Measurements from ENCODE around the gene COPS3. TPM values are rescaled to one million over a fixed set of nuclear protein-coding genes. Genes with fewer than 3 reads are reported as not detected.

Gene COPS3
- total RNA-seq, 6 donors from 2014 or later: 22.2 to 58.1 (median 43.1) TPM

DNA sequence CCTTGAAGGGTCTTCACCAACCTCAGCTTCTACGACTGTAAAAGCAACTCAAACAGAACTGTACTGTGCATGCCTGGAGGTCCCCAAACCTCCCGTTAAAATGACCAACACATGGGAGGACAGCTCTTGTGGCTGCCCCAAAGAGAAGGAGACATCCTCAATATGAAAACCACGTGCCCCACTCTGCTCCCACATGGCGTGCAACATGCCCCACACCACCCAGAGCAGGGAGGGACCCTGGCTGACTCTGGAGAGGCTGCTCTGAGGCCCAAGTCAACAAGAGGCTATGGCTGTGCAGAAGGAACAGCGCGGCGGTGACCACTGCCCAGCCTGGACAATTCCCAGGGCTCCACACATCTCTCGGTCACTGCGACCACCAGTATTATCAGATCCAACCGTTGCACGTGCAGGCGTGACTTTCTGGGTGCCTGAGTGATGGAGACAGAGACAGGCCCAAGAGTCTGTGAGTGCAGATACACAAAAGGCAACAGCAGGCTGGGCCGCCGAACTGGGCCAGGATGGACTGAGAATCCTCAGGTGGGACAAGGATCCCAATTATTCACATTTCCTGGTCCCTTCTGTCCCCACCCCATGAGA is 76.3 kb downstream of the COPS3 start:
- 76 to 83% methylated on average over 13 to 14 of the region's 14 CpGs for WGBS, 2 donors
- ATAC-seq (ENCODE audit: low FRiP score in 2 of 2): no peak
- TF ChIP-seq, protein P1, sequence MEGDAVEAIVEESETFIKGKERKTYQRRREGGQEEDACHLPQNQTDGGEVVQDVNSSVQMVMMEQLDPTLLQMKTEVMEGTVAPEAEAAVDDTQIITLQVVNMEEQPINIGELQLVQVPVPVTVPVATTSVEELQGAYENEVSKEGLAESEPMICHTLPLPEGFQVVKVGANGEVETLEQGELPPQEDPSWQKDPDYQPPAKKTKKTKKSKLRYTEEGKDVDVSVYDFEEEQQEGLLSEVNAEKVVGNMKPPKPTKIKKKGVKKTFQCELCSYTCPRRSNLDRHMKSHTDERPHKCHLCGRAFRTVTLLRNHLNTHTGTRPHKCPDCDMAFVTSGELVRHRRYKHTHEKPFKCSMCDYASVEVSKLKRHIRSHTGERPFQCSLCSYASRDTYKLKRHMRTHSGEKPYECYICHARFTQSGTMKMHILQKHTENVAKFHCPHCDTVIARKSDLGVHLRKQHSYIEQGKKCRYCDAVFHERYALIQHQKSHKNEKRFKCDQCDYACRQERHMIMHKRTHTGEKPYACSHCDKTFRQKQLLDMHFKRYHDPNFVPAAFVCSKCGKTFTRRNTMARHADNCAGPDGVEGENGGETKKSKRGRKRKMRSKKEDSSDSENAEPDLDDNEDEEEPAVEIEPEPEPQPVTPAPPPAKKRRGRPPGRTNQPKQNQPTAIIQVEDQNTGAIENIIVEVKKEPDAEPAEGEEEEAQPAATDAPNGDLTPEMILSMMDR (IDR thresholded peaks at IDR 0.05): no peak
- no peak for TF ChIP-seq POLR2A (IDR thresholded peaks at IDR 0.05)
- TF ChIP-seq EP300 (IDR thresholded peaks at IDR 0.05): no peak
- no peak for TF ChIP-seq POLR2AphosphoS5 (IDR thresholded peaks at IDR 0.05)
- peak overlapping the region in 3 of 4 donors; percentile 43 to 66 (median 64) for H3K4me3 ChIP-seq
- H3K9me3 ChIP-seq: no peaks in the 10 kb centered on the region
- no peaks in the 10 kb centered on the region for H3K27me3 ChIP-seq
- H3K27ac ChIP-seq: peak overlapping the region in 1 of 4 donors; percentile 81
- H3K36me3 ChIP-seq: peaks cover 0 to 5% (median 2%) of the 10 kb centered on the region in 4 donors
- H3K4me1 ChIP-seq: peaks cover 30 to 38% (median 32%) of the 10 kb centered on the region in 4 donors
- no peak for DNase-seq

DNA sequence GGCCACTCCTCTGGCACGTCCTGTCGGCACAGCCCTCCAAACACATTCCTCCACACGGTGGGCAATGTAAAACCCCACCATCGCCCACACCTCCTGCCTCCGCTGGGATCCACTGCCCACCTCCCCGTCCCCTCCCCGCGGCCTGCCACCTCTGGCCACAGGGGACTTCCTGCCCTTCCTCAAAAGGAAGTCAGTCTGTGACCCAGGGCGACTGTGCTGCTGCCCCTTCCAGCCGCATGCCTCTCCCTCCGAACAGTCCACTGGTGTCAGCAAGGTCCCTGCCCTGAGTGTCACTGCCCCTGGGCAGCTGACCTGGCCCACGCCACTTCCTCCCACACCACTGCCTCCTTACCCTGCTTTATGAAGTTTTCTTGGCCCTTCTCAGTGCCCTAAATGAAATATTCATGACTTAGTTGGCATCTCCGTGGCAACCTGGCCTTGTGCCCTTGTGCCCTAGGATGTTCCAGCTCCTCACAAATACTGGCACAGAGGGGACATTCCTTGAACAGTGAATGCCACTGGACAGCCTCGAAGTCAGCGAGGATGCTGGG is 76.9 kb downstream of the COPS3 start:
- no peak for ATAC-seq (ENCODE audit: low FRiP score in 2 of 2)
- H3K9me3 ChIP-seq: no peaks in the 10 kb centered on the region
- no peak overlapping the region for H3K27ac ChIP-seq
- TF ChIP-seq EP300 (IDR thresholded peaks at IDR 0.05) (no peak), POLR2AphosphoS5 (IDR thresholded peaks at IDR 0.05) (no peak), POLR2A (IDR thresholded peaks at IDR 0.05) (no peak)
- TF ChIP-seq, protein P1 (IDR thresholded peaks at IDR 0.05): no peak
- H3K36me3 ChIP-seq: peaks cover 0 to 5% (median 2%) of the 10 kb centered on the region in 4 donors
- DNase-seq: no peak
- H3K4me3 ChIP-seq: no peak overlapping the region
- 64 to 81% methylated on average over 13 to 15 of the region's 15 CpGs for WGBS, 2 donors
- H3K27me3 ChIP-seq: no peaks in the 10 kb centered on the region
- peaks cover 30 to 38% (median 32%) of the 10 kb centered on the region in 4 donors for H3K4me1 ChIP-seq

DNA sequence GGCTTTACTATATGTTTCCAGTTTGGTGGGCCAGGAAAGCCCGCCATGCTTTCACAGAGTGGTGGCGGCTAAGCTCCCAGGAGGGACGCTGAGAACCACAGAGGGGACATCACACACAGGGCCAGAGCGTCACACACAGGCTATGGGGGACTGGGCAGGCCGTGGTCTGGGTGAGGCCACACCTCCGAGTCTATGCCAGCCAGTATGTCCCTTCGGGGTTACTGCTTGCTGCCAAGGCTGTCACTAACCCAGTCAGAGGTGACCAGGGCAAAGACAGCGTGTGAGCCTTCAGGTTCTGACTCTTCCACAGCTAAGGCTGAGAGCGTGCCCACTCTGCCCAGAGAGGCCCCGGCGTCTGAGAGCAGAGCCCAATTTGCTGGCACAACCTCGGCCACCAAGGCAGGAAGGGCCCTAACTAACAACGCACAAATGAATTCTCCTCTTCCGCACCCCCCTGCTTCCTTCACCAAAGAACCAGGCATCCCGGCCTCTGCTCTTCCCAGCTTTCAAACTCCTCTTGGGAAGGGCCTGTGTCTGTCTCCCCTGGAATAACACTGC is 77.8 kb downstream of the COPS3 start:
- TF ChIP-seq POLR2AphosphoS5 (IDR thresholded peaks at IDR 0.05) (no peak), POLR2A (IDR thresholded peaks at IDR 0.05) (no peak), EP300 (IDR thresholded peaks at IDR 0.05) (no peak)
- TF ChIP-seq, protein P1 (IDR thresholded peaks at IDR 0.05): no peak
- Histone ChIP-seq H3K27me3 (no peaks in the 10 kb centered on the region), H3K36me3 (peaks cover 0 to 5% (median 2%) of the 10 kb centered on the region in 4 donors), H3K4me1 (peaks cover 30 to 38% (median 32%) of the 10 kb centered on the region in 4 donors), H3K4me3 (no peak overlapping the region), H3K9me3 (no peaks in the 10 kb centered on the region), H3K27ac (no peak overlapping the region)
- ATAC-seq (ENCODE audit: low FRiP score in 2 of 2) (no peak), DNase-seq (no peak)
- WGBS, 2 donors: 89 to 91% methylated on average over 8 to 15 of the region's 15 CpGs

DNA sequence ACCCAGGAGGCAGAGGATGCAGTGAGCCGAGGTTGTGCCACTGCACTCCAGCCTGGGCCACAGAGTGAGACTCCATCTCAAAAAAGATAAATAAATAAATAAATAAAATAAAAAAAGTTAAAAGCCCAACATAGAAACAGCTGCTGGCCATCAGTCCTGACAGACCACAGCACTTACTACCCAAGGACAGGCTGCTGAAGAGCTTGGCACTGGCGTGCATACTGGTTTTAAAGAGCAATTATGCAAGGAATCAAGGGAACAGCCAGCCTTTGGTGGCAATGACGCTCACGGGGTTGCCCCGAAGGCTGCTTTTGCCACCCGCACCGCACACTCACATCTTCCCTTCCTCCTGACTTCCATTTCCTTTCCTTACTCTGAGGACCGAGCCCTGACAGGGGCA is 79.1 kb downstream of the COPS3 start:
- H3K9me3 ChIP-seq: no peaks in the 10 kb centered on the region
- no peak for DNase-seq
- peaks cover 30 to 38% (median 32%) of the 10 kb centered on the region in 4 donors for H3K4me1 ChIP-seq
- H3K27me3 ChIP-seq: no peaks in the 10 kb centered on the region
- peaks cover 0 to 5% (median 2%) of the 10 kb centered on the region in 4 donors for H3K36me3 ChIP-seq
- ATAC-seq (ENCODE audit: low FRiP score in 2 of 2): no peak
- H3K27ac ChIP-seq: no peak overlapping the region
- no peak for TF ChIP-seq POLR2AphosphoS5 (IDR thresholded peaks at IDR 0.05)
- no peak for TF ChIP-seq POLR2A (IDR thresholded peaks at IDR 0.05)
- no peak for TF ChIP-seq EP300 (IDR thresholded peaks at IDR 0.05)
- TF ChIP-seq, protein P1 (IDR thresholded peaks at IDR 0.05): no peak
- WGBS, 2 donors: 77 to 86% methylated on average over 8 of the region's 8 CpGs
- H3K4me3 ChIP-seq: no peak overlapping the region

All from upper lobe of left lung (tissue), 6 donors.